ENCODE results near the gene GARS1.
A peak's percentile ranks its signal among the peaks of the same experiment; 100 is the strongest.
"Not testable (repeated sequence)": the region's sequence is repeated elsewhere in the genome, so short reads cannot be mapped to it uniquely, and the experiment has no call there.

GARS1 gene

GRCh38 chr7:30594540-30595435, at the start of gene GARS1:
Gene GARS1, plus strand, starts transcription at chr7:30594878. Its CDS starts 44 bp downstream, at chr7:30594922.
- peak; percentile 92 for DNase-seq (ENCODE audit: low spot score)

GRCh38 chr7:30545791-30546555, 48.7 kb upstream of the GARS1 start:
- DNase-seq (ENCODE audit: low spot score): no peak

GRCh38 chr7:30546596-30546995, 48.1 kb upstream of the GARS1 start:
- DNase-seq (ENCODE audit: low spot score): no peak

- DNase-seq (ENCODE audit: low spot score): peak; percentile 78
Measured at GRCh38 chr7:30548845-30549244, 45.8 kb upstream of the GARS1 start.

- no peak for DNase-seq (ENCODE audit: low spot score)
Measured at GRCh38 chr7:30549931-30550493, 44.7 kb upstream of the GARS1 start.

GRCh38 chr7:30552330-30552729, 42.3 kb upstream of the GARS1 start:
- no peak for DNase-seq (ENCODE audit: low spot score)

- DNase-seq (ENCODE audit: low spot score): no peak
Measured at GRCh38 chr7:30553141-30553540, 41.5 kb upstream of the GARS1 start.

GRCh38 chr7:30553546-30553945, 41.1 kb upstream of the GARS1 start:
- DNase-seq (ENCODE audit: low spot score): no peak

GRCh38 chr7:30555525-30555924, 39.2 kb upstream of the GARS1 start:
- no peak for DNase-seq (ENCODE audit: low spot score)

GRCh38 chr7:30556840-30557239, 37.8 kb upstream of the GARS1 start:
- DNase-seq (ENCODE audit: low spot score): peak; percentile 87

- DNase-seq (ENCODE audit: low spot score): no peak
Measured at GRCh38 chr7:30557245-30557644, 37.4 kb upstream of the GARS1 start.

- DNase-seq (ENCODE audit: low spot score): no peak
Measured at GRCh38 chr7:30559611-30560010, 35.1 kb upstream of the GARS1 start.

GRCh38 chr7:30561389-30561788, 33.3 kb upstream of the GARS1 start:
- no peak for DNase-seq (ENCODE audit: low spot score)

- no peak for DNase-seq (ENCODE audit: low spot score)
Measured at GRCh38 chr7:30562498-30562897, 32.2 kb upstream of the GARS1 start.

- DNase-seq (ENCODE audit: low spot score): no peak
Measured at GRCh38 chr7:30562909-30563308, 31.8 kb upstream of the GARS1 start.

GRCh38 chr7:30563326-30563942, 31.2 kb upstream of the GARS1 start:
- no peak for DNase-seq (ENCODE audit: low spot score)

- peak; percentile 91 for DNase-seq (ENCODE audit: low spot score)
Measured at GRCh38 chr7:30564243-30564892, 30.3 kb upstream of the GARS1 start.

GRCh38 chr7:30566596-30566995, 28.1 kb upstream of the GARS1 start:
- DNase-seq (ENCODE audit: low spot score): no peak

GRCh38 chr7:30567081-30567480, 27.6 kb upstream of the GARS1 start:
- no peak for DNase-seq (ENCODE audit: low spot score)

- DNase-seq (ENCODE audit: low spot score): not testable (repeated sequence)
Measured at GRCh38 chr7:30570238-30570637, 24.4 kb upstream of the GARS1 start.

GRCh38 chr7:30572212-30572841, 22.4 kb upstream of the GARS1 start:
- DNase-seq (ENCODE audit: low spot score): no peak
